Astrocyte of the spinal cord (primary cell): ENCODE data around the gene C22orf31.

Source experiments
- DNase-seq: peaks from one replicate; pipeline ENCODE4 v3.0.0; 2011; ENCODE audit warnings: low read depth, low spot score
- H3K4me3 ChIP-seq: 2 replicates; pipeline ENCODE4 v1.5.1; 2011; ENCODE audit warnings: low read depth, mild to moderate bottlenecking, low read length, moderate library complexity
- in situ Hi-C: cut with HindIII; loops from 2 replicates; pipeline ENCODE4 v1.10.0; 2017; ENCODE audit warnings: low sequenced_read_pairs
- TF ChIP-seq, protein P1 (sequence below): IDR thresholded peaks from 2 replicates; pipeline ENCODE4 v1.5.1; 2012; ENCODE audit warnings: low read depth, mild to moderate bottlenecking, low read length, inconsistent platforms

C22orf31 gene

DNA sequence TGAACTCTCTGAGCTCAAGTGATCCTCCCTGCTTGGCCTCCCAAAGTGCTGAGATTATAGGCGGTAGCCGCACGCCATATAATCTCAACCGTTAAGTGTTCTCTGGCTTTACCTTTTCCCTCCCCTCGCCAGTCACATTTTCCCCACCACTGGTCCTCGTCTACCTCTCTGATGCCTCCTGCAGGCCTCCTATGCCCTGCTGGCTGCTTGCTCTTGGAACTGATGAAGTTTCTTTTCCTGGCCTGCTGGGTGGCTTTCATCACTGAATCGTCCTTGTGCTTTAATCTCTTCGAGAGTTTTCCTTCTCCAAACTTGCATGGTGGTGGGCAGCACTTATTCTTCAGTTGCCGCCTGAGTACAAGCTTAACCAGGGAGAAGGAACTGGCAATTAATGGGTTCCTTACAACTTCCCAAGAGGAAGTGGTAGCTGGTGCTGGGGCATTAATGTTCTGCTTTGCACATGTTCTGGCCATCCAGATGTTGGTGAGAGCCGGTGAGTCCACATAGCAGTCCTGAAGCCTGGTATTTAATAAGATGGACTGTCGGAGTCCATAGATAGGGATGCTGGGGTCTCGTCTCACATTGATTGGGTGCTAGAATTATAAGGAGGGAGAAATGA lies 1.3 kb downstream of the C22orf31 start:
- H3K4me3 ChIP-seq: no peak overlapping the region
- TF ChIP-seq, protein P1, sequence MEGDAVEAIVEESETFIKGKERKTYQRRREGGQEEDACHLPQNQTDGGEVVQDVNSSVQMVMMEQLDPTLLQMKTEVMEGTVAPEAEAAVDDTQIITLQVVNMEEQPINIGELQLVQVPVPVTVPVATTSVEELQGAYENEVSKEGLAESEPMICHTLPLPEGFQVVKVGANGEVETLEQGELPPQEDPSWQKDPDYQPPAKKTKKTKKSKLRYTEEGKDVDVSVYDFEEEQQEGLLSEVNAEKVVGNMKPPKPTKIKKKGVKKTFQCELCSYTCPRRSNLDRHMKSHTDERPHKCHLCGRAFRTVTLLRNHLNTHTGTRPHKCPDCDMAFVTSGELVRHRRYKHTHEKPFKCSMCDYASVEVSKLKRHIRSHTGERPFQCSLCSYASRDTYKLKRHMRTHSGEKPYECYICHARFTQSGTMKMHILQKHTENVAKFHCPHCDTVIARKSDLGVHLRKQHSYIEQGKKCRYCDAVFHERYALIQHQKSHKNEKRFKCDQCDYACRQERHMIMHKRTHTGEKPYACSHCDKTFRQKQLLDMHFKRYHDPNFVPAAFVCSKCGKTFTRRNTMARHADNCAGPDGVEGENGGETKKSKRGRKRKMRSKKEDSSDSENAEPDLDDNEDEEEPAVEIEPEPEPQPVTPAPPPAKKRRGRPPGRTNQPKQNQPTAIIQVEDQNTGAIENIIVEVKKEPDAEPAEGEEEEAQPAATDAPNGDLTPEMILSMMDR: no peak
- DNase-seq: no peak
- in situ Hi-C loops: no loop called here

DNA sequence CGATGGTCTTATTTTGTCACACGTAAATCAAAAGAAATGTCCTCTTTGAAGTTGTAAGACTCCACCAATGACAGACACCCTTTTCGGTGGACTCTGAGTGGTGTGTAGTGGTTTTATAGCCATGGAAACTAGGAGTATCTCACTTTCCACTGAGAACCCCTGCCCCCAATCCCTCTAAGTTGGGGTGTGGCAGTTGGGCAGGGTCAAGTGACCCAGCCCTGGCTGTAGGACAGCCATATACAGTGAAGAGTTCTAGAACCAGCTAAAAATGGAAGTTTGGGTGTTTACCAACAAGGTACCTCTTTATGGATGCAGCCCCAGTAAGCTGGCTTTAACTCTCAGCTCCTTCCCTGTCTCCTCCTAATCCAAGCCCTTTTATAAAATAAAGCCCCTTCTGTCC lies 5.2 kb downstream of the C22orf31 start:
- TF ChIP-seq, protein P1: no peak
- H3K4me3 ChIP-seq: no peak overlapping the region
- in situ Hi-C loops: no loop called here
- DNase-seq: no peak

GRCh38 chr22:29055192-29055830 lies 6.3 kb downstream of the C22orf31 start:
- H3K4me3 ChIP-seq: no peak overlapping the region
- in situ Hi-C loops: no loop called here
- DNase-seq: no peak
- TF ChIP-seq, protein P1: no peak

DNA sequence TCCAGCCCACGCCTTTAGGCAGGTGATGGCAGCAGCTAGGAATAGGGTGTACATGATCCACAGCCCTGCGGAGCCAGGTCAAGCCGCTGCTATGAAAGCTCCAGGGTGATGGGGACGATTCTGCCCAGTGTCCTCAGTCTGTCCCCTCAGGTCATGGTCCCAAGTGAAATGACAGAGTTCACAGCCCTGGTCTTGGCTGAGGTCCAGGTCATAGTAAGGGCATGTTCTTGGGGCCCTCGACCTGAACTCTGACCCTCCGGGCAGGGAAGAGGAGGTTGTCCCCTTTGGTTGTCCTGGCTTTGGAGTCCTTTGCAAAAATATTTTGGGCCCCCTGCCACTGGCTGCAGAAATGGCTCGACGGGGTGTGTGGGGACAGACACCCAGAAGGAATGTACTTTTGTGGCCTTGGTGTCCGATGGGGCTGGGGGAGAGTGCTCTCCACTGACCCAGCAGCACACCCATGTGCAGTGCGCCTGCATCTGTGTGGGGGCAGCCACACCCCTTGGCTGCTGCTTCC lies 7.3 kb downstream of the C22orf31 start:
- in situ Hi-C loops: no loop called here
- H3K4me3 ChIP-seq: no peak overlapping the region
- DNase-seq: no peak
- TF ChIP-seq, protein P1: no peak

DNA sequence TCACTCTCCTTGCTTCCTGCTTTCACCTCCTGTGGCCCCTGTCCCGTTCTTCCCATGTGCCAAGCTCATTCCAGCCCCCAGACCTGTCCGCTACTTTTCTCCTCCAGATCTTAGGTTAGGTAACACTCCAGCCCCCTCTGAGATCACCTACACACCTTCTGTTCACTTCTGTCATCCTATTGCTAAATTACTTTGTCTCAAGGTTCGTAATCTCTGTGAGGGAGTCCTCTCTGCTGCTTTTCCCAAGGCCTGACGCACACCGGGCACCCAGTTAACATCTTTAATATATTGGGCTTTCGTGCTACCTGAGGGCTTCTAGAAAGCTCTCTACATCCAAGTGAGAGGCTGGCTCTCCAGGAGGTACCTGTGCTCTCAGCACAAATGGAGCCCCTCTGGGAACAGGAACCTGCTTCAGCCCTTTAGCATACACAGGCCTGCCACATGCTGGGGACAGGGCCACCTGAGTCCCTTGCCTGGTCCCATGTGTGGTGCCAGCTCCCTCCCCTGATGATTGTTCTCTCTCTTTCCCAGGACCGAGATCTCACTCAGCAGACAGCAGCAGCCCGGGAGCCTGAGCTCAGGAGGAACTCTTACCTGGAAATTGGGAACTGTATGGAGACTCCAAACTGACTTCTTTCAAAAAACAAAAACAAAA lies 8.5 kb downstream of the C22orf31 start:
- in situ Hi-C loops: no loop called here
- no peak overlapping the region for H3K4me3 ChIP-seq
- TF ChIP-seq, protein P1: no peak
- DNase-seq: no peak

- H3K4me3 ChIP-seq: no peak overlapping the region
- in situ Hi-C loops: no loop called here
- TF ChIP-seq, protein P1: no peak
- no peak for DNase-seq
Observed at GRCh38 chr22:29050457-29050856, 11.2 kb downstream of the C22orf31 start.
